Sigmoid colon (tissue), 3 donors: Measurements from ENCODE around the gene JDP2.

Source experiments
- CTCF ChIP-seq, 4 experiments: fragments of 450-650 bp in 3 of 4; fragments of 200-600 bp in 1 of 4; IDR thresholded peaks; one replicate each; pipeline ENCODE4 v1.5.1; 2016 to 2019; ENCODE audit warnings: antibody characterized with exemption in 4 of 4, mild to moderate bottlenecking in 3 of 4, moderate library complexity in 2 of 4
- POLR2A ChIP-seq, 2 donors: fragments of 450-650 bp; IDR thresholded peaks; one replicate each; pipeline ENCODE4 v1.6.1; 2016; ENCODE audit warnings: antibody characterized with exemption in 2 of 2, mild to moderate bottlenecking in 2 of 2, moderate library complexity in 2 of 2

GRCh38 chr14:75431827-75432226 is 4.0 kb downstream of the JDP2 start:
- TF ChIP-seq CTCF (IDR thresholded peaks at IDR 0.05) (no peak), POLR2A (IDR thresholded peaks at IDR 0.05) (no peak)
